HUES6 (cell line): ENCODE results near the gene SPDL1.

Source experiments
- H3K27ac ChIP-seq: 2 replicates; pipeline ENCODE4 v1.7.0; 2013; ENCODE audit warnings: low read depth, mild to moderate bottlenecking, low read length, inconsistent platforms
- H3K27me3 ChIP-seq: 2 replicates; pipeline ENCODE4 v1.6.1; 2013; ENCODE audit warnings: low read length; ENCODE audit not compliant: control insufficient read depth, insufficient read depth
- H3K36me3 ChIP-seq: 2 replicates; pipeline ENCODE4 v1.6.1; 2013; ENCODE audit warnings: low read length; ENCODE audit not compliant: control insufficient read depth, insufficient read depth
- H3K4me1 ChIP-seq: 2 replicates; pipeline ENCODE4 v1.6.1; 2013; ENCODE audit warnings: low read length; ENCODE audit not compliant: control insufficient read depth, insufficient read depth
- H3K4me3 ChIP-seq: 2 replicates; pipeline ENCODE4 v1.5.1; 2013; ENCODE audit warnings: low read depth, low read length
- H3K9ac ChIP-seq: one replicate; pipeline ENCODE4 v1.6.1; 2013; ENCODE audit warnings: mild to moderate bottlenecking, low read length
- H3K9me3 ChIP-seq: 2 replicates; pipeline ENCODE4 v1.6.1; 2013; ENCODE audit warnings: low read depth, low read length; ENCODE audit not compliant: control insufficient read depth, insufficient read depth

SPDL1 gene, protein sequence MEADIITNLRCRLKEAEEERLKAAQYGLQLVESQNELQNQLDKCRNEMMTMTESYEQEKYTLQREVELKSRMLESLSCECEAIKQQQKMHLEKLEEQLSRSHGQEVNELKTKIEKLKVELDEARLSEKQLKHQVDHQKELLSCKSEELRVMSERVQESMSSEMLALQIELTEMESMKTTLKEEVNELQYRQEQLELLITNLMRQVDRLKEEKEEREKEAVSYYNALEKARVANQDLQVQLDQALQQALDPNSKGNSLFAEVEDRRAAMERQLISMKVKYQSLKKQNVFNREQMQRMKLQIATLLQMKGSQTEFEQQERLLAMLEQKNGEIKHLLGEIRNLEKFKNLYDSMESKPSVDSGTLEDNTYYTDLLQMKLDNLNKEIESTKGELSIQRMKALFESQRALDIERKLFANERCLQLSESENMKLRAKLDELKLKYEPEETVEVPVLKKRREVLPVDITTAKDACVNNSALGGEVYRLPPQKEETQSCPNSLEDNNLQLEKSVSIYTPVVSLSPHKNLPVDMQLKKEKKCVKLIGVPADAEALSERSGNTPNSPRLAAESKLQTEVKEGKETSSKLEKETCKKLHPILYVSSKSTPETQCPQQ

DNA sequence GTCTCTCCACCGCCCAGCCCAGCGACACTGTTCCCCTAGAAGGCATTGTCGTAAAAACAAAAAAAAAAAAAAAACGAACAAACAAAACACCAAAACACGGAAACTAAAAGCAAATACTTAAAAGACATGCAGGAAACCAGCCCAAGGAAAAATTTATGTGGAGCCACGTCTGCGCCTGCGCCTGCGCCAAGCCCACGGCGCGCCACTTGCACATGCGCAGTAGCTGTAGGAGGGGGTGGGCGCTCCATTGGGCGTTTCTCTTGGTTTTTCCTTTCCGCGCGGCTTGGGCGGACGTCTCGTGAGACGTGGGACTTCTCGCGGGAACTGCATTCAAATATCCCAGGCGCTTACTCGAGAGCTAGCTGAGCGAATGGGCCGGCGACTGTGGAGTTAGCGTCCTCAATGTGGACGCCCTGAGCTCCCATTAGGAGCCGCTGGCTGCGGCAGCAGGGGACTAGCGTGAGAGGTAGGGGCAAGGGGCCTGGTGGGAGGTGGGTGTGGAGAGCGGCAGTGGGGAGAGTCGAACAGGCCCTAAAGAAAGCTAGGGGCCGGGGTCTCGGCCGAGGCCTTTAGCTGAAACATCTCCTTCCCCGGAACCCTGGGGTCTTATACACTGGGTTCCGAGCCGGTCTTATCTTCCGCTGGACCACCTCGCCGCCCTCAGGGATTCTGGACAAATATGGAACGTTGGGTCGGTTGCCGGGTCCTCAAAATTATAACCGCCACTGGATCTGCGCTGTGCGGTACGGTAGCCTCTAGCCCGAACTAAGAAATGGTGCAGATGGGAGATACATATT is at the start of gene SPDL1:
SPDL1 (plus strand) TSS at position 350 of the 797 bp plus-strand sequence. CDS start 4,644 bp downstream, outside the sequence.
- Histone ChIP-seq H3K9ac (peak within 1 kb of the TSS; percentile 87), H3K27ac (peak within 1 kb of the TSS; percentile 88), H3K36me3 (peaks cover 12% of the 10 kb centered on the region), H3K4me1 (no peaks in the 10 kb centered on the region), H3K27me3 (peaks cover 8% of the 10 kb centered on the region; the same call in 1 of the 2 replicates), H3K4me3 (peak within 1 kb of the TSS; percentile 80), H3K9me3 (no peaks in the 10 kb centered on the region)

DNA sequence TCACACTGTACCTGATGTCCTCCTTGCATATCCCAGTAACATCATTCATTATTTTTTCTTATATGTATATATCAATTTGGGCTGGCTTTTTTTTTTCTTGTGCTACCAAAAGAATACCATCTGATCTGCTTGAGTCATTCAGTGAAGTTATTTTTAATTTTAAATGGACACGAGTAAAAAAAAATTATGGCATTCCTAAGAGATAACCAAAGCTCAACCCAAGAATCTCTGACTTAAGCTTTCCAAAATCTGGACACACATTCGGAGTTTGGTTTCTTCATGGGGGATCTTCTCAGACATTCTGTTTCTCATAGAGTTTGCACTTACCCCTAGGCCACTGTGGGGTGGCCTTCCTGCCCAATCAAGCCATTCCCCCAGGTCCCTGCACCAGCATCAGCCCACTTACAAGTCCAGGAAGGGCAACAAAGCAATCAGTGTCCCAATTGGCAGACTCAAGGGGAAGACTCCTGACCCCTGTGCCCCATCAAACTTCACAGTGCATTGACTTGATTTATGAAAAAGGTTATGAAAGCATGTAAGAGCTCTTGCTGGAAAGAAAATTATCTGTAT is 49.2 kb upstream of the SPDL1 start:
- Histone ChIP-seq H3K4me3 (no peak overlapping the region), H3K9ac (no peak overlapping the region), H3K9me3 (no peaks in the 10 kb centered on the region), H3K27ac (no peak overlapping the region), H3K4me1 (no peaks in the 10 kb centered on the region), H3K27me3 (no peaks in the 10 kb centered on the region; the same call in 1 of the 2 replicates), H3K36me3 (no peaks in the 10 kb centered on the region)

DNA sequence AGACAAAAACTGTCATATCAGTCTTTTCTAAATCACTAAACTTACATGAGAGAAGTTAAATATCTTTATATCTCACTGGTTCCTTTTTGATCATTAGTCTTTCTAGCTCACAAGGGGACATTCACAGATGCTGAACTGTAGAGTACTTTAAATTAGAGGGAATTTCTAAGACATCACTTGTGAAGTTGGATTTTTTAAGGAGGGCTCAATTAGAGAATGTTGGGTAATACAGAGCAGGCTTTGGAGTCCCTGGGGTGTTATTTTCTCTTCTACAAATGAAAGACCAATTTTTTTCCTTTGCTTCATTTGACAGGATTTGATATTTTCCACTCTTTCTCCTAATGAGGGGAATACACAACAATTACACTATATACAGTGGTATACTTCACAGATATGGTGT is 48.6 kb upstream of the SPDL1 start:
- no peaks in the 10 kb centered on the region for H3K36me3 ChIP-seq
- H3K9ac ChIP-seq = no peak overlapping the region
- no peak overlapping the region for H3K4me3 ChIP-seq
- no peaks in the 10 kb centered on the region for H3K4me1 ChIP-seq
- H3K27ac ChIP-seq = no peak overlapping the region
- H3K27me3 ChIP-seq = no peaks in the 10 kb centered on the region; the same call in 1 of the 2 replicates
- no peaks in the 10 kb centered on the region for H3K9me3 ChIP-seq

DNA sequence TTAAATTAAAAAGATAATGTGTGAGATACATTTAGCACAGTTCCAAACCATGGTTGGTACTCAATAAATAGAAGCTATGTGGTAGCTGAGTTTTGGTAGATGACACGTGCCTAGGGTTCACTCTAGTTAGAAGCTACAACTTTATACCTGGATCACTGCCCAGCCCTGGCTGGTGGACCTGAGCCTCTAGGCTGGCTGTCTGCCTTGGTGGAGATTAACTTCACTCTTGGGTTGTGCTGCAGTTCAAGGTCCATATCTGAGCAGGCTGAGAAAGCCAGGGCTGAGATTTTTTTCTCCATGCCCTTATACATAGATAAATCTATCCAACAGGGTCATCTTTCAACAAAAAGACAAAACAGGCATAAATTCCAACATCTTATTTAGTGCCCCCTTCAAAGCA is 44.6 kb upstream of the SPDL1 start:
- no peak overlapping the region for H3K4me3 ChIP-seq

DNA sequence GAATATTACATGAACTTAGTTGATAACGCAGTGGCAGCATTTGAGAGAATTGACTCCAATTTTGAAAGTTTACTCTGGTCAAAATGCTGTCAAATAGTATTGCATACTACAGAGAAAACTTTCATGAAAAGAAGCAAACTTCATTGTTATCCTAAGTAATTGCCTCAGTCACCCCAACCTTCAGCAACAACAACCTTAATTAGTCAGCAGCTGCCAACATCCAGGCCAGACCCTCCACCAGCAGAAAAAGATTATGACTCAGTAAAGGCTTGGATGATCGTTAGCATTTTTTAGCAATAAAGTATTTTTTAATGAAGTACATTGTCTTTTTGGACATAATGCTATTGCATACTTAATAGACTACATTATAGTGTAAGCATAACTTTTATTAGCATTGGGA is 40.8 kb upstream of the SPDL1 start:
- H3K9ac ChIP-seq = no peak overlapping the region
- no peaks in the 10 kb centered on the region for H3K9me3 ChIP-seq
- no peaks in the 10 kb centered on the region for H3K36me3 ChIP-seq
- no peak overlapping the region for H3K4me3 ChIP-seq
- H3K4me1 ChIP-seq = no peaks in the 10 kb centered on the region
- H3K27me3 ChIP-seq = no peaks in the 10 kb centered on the region
- H3K27ac ChIP-seq = no peak overlapping the region

More for the DNA sequence above, 44.6 kb upstream of the SPDL1 start:
- Histone ChIP-seq H3K27ac (no peak overlapping the region), H3K36me3 (no peaks in the 10 kb centered on the region), H3K4me1 (no peaks in the 10 kb centered on the region), H3K9ac (no peak overlapping the region), H3K27me3 (no peaks in the 10 kb centered on the region; the same call in 1 of the 2 replicates), H3K9me3 (no peaks in the 10 kb centered on the region)

DNA sequence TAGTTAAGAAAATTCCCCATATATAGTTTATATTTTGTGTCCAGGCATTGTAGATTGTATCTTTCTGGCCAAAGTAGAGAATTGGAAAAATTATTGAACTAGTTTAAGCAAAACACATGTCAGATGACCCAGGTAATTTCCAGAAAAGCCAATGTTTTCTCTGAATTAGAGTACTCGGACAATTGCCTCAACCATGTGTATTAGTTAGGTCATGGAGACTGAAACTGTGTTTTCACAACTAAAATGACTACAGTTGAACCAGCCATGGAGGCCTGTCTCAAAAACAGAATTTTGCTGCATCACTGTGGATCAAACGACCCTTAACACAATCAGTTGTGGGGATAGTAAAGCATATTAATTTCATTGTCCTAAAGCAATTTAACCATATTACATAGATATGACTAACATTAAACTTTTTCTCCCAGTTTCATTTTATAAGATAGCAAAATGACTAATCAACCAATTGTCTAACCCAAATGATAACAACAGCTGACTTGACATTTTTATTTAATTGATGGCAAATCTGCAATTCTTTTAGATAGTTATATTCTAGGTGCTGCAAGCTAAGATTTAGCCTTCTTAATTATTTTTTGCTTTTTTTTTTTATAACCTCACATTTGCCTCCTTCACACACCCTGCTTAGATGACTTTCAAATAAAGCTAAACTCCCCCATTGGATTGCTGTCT is 39.2 kb upstream of the SPDL1 start:
- peaks cover 6% of the 10 kb centered on the region; the same call in 1 of the 2 replicates for H3K27me3 ChIP-seq
- no peaks in the 10 kb centered on the region for H3K9me3 ChIP-seq
- H3K9ac ChIP-seq = no peak overlapping the region
- H3K4me1 ChIP-seq = no peaks in the 10 kb centered on the region
- H3K27ac ChIP-seq = no peak overlapping the region
- H3K4me3 ChIP-seq = no peak overlapping the region
- no peaks in the 10 kb centered on the region for H3K36me3 ChIP-seq

DNA sequence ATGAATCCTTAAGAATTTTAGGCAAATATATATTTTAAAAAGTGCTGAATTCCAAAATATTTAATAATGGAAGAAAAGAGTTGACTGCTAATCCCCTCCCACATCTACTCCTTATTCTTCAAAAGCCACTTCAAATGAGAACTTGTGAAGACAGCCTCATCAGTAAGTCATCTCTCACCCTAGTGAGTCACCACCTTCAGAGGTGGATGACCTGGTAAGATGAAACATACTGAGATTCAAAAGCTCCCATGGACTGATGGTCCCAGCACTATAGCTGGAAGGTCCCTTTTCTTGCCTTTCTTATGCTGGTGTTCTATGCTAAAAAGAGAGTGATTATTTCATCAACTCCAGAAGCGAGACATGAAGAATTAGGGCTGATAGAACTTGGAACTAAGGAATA is 37.8 kb upstream of the SPDL1 start:
- Histone ChIP-seq H3K27me3 (peaks cover 6% of the 10 kb centered on the region; the same call in 1 of the 2 replicates), H3K4me1 (no peaks in the 10 kb centered on the region), H3K4me3 (no peak overlapping the region), H3K27ac (no peak overlapping the region), H3K9ac (no peak overlapping the region), H3K36me3 (no peaks in the 10 kb centered on the region), H3K9me3 (no peaks in the 10 kb centered on the region)

DNA sequence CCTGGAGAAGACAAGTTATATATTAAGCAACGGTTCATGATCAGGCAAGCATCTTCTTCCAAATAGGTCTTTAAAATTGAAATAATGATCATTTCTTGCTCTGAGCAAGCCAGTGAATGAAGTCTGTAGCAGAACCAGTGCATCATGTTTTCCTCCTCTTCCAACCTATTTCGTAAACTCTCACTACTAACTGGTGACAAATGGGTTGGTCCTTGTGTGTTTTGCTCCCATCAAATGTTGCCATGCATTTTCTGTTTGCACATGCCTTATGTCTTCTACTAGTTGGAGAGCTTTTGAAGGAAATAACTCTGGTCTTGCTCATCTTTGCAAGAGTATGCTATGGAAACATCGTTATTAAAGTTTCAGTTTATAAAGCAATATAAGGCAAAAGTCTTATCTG is 37.2 kb upstream of the SPDL1 start:
- peaks cover 9% of the 10 kb centered on the region; the same call in 1 of the 2 replicates for H3K27me3 ChIP-seq
- H3K27ac ChIP-seq = no peak overlapping the region
- H3K4me3 ChIP-seq = no peak overlapping the region
- H3K9ac ChIP-seq = no peak overlapping the region
- no peaks in the 10 kb centered on the region for H3K9me3 ChIP-seq
- H3K4me1 ChIP-seq = no peaks in the 10 kb centered on the region
- H3K36me3 ChIP-seq = no peaks in the 10 kb centered on the region

DNA sequence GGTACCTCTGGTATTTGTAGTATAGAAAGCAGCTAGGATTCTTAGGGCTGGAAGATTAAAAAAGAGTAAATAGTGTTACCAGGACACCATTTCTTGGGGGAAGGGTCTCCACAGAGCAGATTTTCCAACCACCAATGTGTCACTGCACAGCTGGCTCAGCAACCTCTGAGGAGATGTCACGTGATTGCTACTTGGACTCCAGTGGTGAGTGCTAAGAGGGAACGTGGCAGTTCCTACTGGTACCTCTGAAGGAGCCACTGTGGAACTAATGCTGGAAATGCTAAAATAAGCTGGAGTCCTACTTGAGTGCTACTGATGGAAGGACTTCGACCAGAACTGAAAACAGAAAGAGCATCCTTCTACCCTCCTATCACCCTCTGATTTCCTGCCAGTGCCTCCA is 36.1 kb upstream of the SPDL1 start:
- peaks cover 9% of the 10 kb centered on the region; the same call in 1 of the 2 replicates for H3K27me3 ChIP-seq
- no peaks in the 10 kb centered on the region for H3K36me3 ChIP-seq
- H3K4me1 ChIP-seq = no peaks in the 10 kb centered on the region
- H3K27ac ChIP-seq = no peak overlapping the region
- H3K9ac ChIP-seq = no peak overlapping the region
- H3K9me3 ChIP-seq = no peaks in the 10 kb centered on the region
- no peak overlapping the region for H3K4me3 ChIP-seq

DNA sequence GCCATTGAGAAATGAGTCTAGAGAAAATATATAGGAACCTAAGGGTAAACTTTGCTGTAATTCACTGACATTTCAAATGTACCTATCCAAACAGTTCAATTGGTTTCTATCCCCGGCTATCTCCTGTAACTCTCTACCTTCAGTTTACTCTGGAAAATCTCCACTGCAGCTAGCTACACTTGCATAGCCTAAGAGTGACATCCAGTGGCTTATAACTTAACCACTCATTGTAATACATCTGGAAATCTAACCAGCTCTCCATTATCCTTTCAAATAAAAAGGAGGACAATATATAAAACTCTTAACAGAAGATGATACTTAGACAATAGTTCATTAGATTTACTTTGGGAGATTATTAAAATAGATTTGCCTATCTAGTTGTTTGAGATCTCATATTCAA is 35.3 kb upstream of the SPDL1 start:
- Histone ChIP-seq H3K4me1 (no peaks in the 10 kb centered on the region), H3K27me3 (peaks cover 9% of the 10 kb centered on the region; the same call in 1 of the 2 replicates), H3K36me3 (no peaks in the 10 kb centered on the region), H3K9me3 (no peaks in the 10 kb centered on the region), H3K4me3 (no peak overlapping the region), H3K9ac (no peak overlapping the region), H3K27ac (no peak overlapping the region)
